Activated CD4-positive, alpha-beta T cell treated with anti-CD3 and anti-CD28 coated beads for 36 hours (primary cell): ENCODE data around the gene C10orf143. TPM values are rescaled to one million over a fixed set of nuclear protein-coding genes. Genes with fewer than 3 reads are reported as not detected.

Source experiments
- ATAC-seq: fragments of 200-7000 bp; cut with Tn5 transposase; one replicate; pipeline ENCODE4 v1.10.0; 2021; ENCODE audit warnings: mild to moderate bottlenecking, moderate library complexity
- CTCF ChIA-PET: fragments of 350-600 bp; sonication (Branson Sonifier 250); formaldehyde crosslinking; loops from one replicate; lab custom pipeline; 2021; ENCODE audit warnings: antibody characterized with exemption; lab: Charles Lee
- POLR2A ChIA-PET: fragments of 350-600 bp; sonication (Branson Sonifier 250); formaldehyde crosslinking; loops from one replicate; lab custom pipeline; 2021; ENCODE audit warnings: antibody characterized with exemption, inconsistent platforms; lab: Charles Lee
- DNase-seq: peaks from one replicate; pipeline ENCODE4 v3.0.0-alpha.2; 2020
- H3K27ac Mint-ChIP-seq: one replicate; pipeline ENCODE4 v1.8.0; 2021; ENCODE audit warnings: mixed read lengths
- H3K27me3 Mint-ChIP-seq: one replicate; pipeline ENCODE4 v1.8.0; 2021; ENCODE audit warnings: mixed read lengths
- H3K36me3 Mint-ChIP-seq: one replicate; pipeline ENCODE4 v1.8.0; 2021; ENCODE audit warnings: low read depth, mixed read lengths
- H3K4me1 Mint-ChIP-seq: one replicate; pipeline ENCODE4 v1.8.0; 2021; ENCODE audit warnings: mixed read lengths
- H3K4me3 Mint-ChIP-seq: one replicate; pipeline ENCODE4 v1.8.0; 2021; ENCODE audit warnings: mild to moderate bottlenecking, moderate library complexity, mixed read lengths
- H3K9me3 Mint-ChIP-seq: one replicate; pipeline ENCODE4 v1.8.0; 2021; ENCODE audit warnings: low read depth, mixed read lengths
- intact Hi-C, 2 experiments: fragments of 100-400 bp; cut with DNase I in 1 of 2; cut with micrococcal nuclease in 1 of 2; formaldehyde crosslinking; loops; one replicate each; pipeline versions ENCODE4 v1.14.2 to v1.15.1; 2022 to 2024; cut with DNase I, micrococcal nuclease
- total RNA-seq, 2 experiments: library from RNA; stranded (reverse); gene quantifications; one replicate each; pipeline ENCODE4 v1.2.3, GENCODE V29; 2021

C10orf143 gene
- total RNA-seq, 2 experiments from 2014 or later, result 4.0 to 5.4 TPM

GRCh38 chr10:130014263-130015074, 96.2 kb downstream of the C10orf143 start:
- no peak overlapping the region for H3K4me3 Mint-ChIP-seq
- ATAC-seq (no peak), DNase-seq (no peak)
- no peaks in the 10 kb centered on the region for H3K36me3 Mint-ChIP-seq
- CTCF ChIA-PET, result no interaction called here
- no peak overlapping the region for H3K27ac Mint-ChIP-seq
- intact Hi-C loops, result no loop called here
- POLR2A ChIA-PET, result no interaction called here
- no peaks in the 10 kb centered on the region for H3K9me3 Mint-ChIP-seq
- H3K27me3 Mint-ChIP-seq, result no peaks in the 10 kb centered on the region
- H3K4me1 Mint-ChIP-seq, result no peaks in the 10 kb centered on the region

Other genes with a start within 250 kb of the C10orf143 start
- gene EBF3, start 146.6 kb downstream of the C10orf143 start, total RNA-seq, result not detected
- gene GLRX3, start 25.6 kb upstream of the C10orf143 start, total RNA-seq, result 100 to 1,000 TPM; 117 to 123 TPM